ENCODE results near the gene WDCP.
"Not testable (repeated sequence)": the region's sequence is repeated elsewhere in the genome, so short reads cannot be mapped to it uniquely, and the experiment has no call there.

WDCP gene, protein sequence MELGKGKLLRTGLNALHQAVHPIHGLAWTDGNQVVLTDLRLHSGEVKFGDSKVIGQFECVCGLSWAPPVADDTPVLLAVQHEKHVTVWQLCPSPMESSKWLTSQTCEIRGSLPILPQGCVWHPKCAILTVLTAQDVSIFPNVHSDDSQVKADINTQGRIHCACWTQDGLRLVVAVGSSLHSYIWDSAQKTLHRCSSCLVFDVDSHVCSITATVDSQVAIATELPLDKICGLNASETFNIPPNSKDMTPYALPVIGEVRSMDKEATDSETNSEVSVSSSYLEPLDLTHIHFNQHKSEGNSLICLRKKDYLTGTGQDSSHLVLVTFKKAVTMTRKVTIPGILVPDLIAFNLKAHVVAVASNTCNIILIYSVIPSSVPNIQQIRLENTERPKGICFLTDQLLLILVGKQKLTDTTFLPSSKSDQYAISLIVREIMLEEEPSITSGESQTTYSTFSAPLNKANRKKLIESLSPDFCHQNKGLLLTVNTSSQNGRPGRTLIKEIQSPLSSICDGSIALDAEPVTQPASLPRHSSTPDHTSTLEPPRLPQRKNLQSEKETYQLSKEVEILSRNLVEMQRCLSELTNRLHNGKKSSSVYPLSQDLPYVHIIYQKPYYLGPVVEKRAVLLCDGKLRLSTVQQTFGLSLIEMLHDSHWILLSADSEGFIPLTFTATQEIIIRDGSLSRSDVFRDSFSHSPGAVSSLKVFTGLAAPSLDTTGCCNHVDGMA

DNA sequence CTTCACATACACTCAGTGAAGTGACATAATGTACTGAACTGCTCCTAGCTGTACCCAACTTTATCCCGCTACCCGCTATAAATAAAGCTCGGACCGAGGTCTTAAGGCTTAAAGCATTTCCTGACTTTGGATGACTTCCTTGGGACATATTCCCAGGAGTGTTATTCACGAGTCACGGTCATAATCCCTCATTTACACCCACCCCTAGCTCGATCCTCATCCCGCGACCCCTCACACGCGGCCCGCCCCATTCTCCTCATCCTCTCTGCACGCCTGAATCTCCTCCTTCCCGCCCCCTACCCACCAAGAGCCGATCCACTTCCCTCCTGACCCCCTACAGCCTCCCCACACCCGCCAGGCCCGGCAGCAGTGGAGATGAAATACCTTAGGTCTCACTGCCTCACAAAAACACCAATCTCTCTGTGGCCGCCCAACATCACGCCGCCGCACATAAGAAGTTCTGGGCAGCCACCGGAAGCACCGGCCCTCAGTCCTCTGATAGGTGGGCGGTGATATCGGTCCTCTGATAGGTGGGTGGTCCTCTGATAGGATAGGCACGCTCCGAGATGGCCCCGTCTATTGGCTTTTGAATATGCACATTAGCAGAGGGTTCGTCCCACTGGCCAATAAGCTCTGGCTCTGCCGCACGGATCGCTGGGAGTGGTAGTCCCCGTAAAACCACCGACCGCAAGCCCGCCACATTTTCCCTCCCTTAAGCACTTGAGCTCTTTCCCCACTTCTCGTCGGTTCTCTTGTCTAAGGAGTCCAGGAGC is at the start of gene WDCP:
Gene WDCP, minus strand, starts transcription at position 462 of the 773 bp plus-strand sequence. CDS start 7,897 bp downstream, outside the sequence.
- DNase-seq (ENCODE audit: low spot score) = peak; percentile 99

DNA sequence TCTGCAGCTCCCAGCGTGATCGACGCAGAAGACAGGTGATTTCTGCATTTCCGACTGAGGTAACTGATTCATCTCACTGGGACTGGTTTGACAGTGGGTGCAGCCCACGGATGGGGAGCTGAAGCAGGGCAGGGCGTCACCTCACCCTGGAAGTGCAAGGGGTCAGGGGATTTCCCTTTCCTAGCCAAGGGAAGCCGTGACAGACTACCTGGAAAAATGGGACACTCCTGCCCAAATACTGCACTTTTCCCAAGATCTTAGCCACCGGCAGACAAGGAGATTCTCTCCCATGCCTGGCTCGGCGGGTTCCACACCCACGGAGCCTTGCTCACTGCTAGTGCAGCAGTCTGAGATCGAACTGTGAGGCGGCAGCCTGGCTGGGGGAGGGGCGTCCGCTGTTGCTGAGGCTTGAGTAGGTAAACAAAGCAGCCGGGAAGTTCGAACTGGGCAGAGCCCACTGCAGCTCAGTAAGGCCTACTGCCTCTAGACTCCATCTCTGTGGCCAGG is 48.0 kb upstream of the WDCP start:
- not testable (repeated sequence) for DNase-seq (ENCODE audit: low spot score)

DNA sequence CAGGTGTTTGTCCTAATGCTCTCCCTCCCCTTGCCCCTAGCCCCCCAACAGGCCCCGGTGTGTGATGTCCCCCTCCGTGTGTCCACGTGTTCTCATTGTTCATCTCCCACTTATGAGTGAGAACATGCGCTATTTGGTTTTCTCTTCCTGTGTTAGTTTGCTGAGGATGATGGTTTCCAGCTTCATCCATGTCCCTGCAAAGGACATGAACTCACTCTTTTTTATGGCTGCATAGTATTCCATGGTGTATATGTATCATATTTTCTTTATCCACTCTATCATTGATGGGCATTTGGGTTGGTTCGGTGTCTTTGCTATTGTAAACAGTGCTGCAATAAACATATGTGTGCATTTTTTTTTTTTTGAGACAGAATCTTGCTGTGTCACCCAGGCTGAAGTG is 46.1 kb upstream of the WDCP start:
- DNase-seq (ENCODE audit: low spot score) = not testable (repeated sequence)

DNA sequence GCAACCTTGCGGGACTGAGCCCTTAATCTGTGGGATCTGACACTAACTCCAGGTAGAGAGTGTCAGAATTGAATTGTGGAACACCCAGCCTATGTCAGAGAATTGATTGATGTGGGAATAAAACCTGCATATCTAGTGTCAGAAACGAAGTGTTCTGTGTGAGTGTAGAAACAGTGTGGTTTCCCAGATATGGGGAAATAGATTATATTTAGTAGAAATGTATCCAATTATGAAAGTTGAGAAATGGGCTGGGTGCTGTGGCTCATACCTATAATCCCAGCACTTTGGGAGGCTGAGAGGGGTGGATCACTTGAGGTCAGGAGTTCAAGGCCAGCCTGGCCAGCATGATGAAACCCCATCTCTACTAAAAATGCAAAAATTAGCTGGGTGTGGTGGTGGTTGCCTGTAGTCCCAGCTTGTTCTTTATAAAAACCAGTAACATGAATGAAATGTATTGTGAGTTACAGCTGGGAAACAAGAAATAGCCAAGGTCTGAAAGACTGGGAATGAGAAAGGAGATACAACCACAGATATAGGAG is 41.7 kb upstream of the WDCP start:
- no peak for DNase-seq (ENCODE audit: low spot score)

DNA sequence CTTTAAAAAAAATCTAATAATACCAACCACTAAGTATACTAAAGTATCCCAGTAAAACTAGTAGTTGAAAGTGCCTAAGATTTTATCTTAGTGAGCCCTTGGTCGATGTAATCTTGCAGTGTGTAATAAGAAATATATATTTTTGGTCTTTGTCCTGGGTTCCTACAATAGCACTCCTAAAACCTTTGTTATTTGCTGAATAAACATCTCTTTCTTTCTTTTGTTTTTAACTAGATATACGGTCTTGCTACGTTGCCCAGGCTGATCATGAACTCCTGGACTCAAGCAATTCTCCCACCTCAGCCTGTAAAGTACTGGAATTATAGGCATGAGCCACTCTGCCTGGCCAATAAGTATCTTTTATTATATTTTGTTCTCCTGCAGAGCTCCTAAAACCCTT is 39.8 kb upstream of the WDCP start:
- no peak for DNase-seq (ENCODE audit: low spot score)

DNA sequence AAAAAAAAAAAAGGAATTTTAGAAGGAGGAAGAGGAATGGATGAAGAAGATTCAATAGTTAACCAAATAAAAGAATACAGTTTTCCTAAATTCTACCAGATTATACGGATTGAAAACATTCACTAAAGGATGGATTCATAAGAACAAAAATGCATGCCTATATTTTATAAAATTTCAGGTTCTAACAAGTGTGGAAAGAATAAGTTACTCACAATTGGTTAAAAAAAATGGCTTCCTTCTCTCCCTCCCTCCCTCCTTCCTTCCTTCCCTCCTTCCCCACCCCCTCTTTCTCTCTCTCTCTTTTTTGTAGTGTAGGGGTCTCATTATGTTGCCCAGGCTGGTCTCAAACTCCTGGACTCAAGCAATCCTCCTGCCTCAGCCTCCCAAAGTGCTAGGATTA is 39.0 kb upstream of the WDCP start:
- DNase-seq (ENCODE audit: low spot score) = no peak

DNA sequence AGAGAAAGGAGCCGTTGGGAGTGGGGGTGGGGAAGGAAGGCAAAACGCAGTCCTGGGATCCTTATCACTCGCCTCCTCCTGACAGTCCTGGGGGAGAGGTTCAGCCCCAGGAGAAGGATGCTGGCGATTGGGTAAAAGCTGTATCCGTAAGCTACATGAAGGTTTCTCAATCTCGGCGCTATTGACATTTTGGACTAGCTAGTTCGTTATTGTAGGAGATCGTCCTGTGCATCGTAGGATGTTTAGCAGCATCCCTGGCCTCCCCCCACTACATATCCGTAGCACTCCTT is 38.0 kb upstream of the WDCP start:
- no peak for DNase-seq (ENCODE audit: low spot score)

DNA sequence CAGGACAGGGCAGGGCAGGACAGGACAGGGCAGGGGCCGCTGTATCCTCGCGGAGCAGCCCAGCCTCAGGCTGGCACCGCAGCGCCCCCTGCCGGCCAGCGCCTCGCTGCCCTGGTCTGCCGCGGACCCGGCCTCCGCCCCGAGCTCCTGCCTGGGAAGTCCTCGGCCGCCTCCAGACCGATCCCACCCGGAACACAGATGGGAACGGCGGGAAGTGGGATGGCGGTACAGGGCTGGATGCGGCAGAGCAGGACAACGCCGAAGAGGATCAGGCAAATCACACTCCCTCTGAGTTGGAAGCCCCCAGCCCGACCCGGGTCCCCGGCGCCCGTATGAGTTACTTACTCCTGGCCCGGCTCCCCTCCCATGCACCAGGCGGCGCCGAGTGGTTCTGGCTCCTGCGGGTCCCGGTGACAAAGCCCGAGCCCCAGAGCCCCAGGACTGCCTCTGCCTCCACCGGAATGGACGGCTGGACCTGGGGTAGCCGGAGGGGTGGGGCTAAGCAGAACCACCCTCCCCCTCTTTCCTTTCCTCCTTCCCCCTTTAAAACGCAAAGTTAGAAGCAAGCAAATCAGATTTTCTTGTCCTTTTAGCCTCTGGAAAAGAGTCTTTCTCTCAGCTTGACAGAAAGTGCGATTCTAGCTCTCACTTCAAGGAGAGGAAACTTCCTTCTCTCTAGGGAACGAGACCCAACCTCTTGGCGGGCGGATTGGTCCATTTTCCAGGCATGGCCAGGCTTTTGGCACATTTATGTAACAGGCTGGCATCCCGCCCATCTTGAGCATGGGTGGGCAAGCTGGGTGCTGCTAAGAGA is 37.4 kb upstream of the WDCP start, which contains the start of gene TP53I3:
Gene TP53I3, minus strand, starts transcription at position 449 of the 814 bp plus-strand sequence. CDS start 508 bp downstream, outside the sequence.
- peak; percentile 81 for DNase-seq (ENCODE audit: low spot score)

DNA sequence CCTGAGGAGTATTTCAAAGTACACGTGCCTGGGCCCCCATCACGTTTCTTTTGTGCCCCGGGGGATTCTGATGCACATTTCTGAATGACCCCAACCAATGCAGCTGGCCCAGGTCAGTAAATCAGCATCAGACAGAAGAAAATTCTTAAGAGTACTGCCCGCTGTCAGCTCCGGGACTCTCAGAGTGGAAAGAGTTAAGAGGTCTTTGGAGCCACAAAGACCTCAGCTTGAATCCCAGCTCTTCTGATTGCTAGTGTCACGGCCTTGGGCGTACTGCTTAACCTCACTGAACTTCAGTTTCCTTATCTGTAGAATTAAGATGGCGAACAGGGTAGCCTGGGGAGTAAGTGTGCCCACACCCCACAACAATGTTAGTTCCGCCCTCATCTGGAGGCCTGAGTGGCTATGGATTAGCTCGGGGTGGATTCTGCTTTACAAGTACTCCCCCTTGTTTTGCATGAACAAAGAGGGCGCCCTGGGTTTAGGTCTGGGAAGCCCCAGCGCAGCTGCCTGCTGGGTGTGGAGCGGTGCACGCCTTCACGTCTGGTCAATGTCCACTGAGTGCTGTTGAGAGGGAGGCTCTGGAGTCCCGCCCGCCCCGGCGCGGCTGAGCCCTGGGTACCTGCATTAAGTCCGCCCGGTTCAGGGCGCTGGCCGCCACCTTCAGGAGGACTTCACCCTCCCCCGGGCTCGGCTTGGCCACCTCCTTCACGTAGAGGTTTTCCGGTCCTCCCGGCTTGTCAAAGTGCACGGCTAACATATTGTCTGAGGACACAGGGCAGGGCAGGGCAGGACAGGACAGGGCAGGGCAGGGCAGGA is 36.6 kb upstream of the WDCP start:
- DNase-seq (ENCODE audit: low spot score) = peak; percentile 94

DNA sequence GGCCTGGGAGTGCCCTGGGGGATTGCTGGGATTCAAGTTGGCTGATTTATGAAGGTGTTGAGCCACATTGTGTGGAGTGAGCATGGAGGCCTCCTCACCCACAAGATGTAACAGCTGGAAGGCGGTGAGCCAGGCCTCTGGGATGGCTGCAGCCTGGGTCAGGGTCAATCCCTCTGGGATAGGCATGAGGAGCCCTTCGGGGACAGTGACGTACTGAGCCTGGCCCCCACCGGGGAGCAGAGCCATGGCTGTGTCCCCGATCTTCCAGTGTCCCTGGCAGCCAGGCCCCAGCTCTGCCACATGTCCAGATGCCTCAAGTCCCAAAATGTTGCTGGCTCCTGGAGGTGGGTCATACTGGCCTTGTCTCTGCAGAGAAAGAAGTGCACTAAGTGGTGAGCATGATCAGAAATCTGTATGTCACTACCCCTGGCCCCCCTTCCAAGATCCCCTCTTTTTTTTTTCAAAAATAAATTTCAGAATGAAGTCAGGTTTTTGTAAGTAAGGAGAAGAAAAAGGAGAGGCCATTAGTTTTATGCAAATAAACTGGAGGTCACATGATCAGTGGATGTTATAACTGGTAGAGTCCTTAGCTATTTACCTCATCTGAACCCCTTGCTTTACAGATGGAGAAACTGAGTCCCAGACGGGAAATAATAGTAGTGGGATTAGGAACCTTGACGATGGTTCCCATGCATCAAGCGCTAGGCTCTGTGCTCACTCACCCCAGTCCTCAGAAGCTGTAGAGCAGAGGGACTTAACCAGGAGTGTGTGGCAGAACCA is 35.8 kb upstream of the WDCP start:
- DNase-seq (ENCODE audit: low spot score) = no peak

DNA sequence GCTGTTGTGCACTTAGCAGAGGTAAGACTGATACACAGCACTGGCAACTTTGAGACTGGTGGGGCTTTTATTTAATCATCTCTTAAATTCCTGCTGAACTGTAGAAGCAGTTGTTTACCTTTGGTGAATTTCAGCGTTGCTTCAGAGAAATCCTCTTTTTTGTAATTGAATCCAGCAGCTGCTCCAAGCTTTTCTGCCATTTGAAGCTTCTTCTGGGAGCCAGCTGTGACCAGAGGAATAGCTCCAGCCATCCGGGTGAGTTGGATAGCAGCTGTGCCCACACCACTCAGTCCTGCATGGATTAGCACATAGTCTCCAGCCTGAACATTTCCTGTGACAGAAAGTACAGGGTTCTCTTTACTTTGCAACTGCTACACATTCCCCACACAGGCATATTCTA is 33.5 kb upstream of the WDCP start:
- no peak for DNase-seq (ENCODE audit: low spot score)

DNA sequence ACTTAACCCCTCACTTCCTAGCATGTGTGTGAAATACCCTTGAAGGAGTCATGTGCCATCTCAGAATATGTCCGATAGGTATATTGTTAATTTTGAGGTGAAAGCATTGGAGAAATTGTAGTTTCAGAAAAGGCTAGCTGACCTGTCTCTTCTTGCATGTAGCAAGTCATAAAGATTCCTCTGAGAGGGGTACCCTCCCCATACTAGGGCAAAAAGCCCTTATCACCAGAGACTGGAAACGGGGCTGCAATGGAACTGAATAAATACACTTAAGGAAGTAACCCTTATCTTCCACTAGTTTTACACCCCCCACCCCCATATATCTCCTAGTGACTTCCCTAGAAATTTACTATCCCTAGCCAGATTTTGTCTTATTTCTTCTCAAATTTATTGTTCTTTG is 30.7 kb upstream of the WDCP start:
- DNase-seq (ENCODE audit: low spot score) = no peak

DNA sequence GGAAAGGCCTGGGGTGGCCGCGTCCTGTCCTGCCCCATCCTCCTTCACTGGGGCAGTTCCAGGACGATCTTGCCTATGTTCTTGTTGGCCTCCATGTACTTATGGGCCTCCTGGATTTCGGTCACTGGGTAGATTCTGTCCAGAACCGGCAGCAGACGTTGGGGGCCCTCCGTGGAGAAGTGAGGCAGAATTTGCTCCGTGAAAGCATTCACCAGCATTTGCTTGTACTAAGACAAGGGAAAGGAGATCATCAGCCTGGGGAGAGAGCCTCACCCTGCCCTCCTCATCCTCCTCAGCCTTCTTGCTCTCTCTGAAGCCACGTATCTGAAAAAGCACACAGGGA is 30.3 kb upstream of the WDCP start:
- DNase-seq (ENCODE audit: low spot score) = no peak

DNA sequence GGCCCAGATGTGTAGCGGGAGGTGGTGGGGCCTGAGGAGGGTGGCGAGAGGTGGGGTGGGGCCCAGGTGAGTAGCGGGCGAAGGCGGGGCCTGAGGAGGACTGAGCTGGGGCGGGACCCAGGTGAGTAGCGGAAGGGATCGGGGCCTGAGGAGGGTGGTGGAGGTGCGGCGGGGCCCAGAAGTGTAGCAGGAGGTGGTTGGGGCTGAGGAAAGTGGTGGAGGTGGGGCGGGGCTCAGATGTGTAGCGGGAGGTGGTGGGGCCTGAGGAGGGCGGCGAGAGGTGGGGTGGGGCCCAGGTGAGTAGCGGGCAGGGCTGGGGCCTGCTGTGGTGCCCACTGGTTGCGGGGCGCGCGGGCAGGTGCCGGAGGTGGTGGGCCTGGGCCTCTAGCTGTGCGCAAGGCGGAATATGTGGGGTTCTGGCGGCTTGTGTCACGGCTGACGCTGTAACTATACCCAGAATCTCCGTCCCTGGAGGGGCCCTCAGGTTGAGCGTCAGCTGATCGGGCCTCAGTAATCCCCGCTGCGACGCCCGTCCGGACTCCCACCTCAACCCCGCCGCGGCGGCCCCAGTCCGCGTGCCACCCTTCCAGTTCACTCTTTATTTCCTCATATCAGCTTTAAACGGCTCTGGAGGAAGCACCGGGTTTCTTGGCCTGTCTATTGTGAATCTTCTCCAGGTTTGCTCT is 29.8 kb upstream of the WDCP start:
- DNase-seq (ENCODE audit: low spot score) = peak; percentile 30

DNA sequence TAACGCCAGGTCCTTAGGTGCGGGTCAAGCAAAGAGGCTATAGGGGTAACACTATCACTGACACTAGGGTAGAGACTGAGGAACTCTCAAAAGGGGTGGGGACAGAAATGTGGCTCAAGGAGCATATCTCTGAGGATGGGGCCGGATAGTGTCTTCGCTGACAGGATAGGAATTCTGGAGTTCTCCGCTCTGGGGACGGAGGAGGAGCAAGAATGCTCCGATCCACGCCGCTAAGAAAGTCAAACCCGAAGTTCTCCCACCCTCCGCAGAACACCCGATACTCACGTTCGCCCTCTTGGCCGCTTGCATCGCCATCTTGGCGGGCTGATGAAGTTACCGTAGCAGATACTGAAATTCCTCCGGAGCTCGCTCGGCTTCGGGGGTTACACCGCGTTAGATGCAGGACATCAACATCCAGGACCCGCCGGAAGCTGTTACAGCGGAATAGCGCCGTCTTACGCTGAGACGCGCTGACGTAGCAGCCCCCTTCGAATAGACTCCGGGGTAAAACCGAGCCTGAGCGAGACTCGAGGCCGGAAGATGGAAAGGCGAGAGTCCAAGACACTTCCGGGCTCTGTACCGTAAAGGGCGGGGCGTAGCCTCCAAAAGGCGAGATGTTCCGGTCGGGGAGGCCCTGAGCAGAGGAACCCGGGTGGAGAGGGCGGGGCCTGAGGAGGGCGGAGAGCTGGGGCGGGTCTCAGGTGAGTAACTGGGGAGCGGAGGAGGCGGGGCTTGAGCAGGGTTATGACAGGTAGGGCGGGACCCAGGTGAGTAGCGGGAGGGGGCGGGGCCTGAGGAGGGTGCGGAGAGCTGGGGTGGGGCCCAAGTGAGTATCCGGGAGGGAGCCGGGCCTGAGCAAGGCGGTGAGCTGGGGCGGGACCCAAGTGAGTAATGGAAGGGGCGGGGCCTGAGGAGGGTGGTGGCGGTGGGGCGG is 29.0 kb upstream of the WDCP start, which contains the start of gene SF3B6:
Gene SF3B6, minus strand, starts transcription at position 412 of the 934 bp plus-strand sequence. Its CDS starts 97 bp downstream, at position 315.
- DNase-seq (ENCODE audit: low spot score) = peak; percentile 100

DNA sequence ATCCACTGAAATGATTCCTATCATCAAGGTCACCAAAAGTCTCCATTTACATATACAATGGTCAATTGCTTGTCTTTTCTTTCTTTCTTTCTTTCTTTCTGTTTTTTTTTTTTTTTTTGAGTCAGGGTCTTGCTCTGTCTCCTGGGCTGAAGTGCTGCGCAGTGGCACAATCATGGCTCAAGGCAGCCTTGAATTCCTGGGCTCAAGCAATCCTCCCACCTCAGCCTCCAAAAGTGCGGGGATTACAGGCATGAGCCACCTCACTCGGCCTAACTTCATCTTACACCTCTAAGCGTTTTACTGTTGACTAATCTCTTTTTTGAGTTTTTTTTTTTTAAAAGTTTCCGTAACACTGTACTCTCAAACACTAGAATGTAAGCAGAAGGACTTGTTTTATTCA is 28.1 kb upstream of the WDCP start:
- DNase-seq (ENCODE audit: low spot score) = no peak

DNA sequence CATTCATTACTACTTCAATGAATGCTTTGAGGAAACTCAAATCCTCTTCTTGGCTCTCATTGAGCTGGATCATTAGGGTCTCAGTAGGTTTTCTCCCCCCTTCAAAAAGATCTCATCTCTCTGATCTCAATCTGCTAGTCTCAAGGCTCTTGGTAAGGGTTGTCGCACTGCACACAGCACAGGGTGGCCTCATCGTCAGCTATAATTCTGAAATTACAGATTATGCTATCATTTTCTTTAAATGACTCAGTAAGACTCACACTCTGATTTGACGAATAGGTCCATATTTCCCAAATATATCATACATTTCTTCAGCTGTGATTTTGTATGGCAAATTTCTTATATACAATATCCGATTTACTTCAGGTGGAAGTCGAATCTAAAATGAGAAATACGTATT is 26.6 kb upstream of the WDCP start:
- no peak for DNase-seq (ENCODE audit: low spot score)

DNA sequence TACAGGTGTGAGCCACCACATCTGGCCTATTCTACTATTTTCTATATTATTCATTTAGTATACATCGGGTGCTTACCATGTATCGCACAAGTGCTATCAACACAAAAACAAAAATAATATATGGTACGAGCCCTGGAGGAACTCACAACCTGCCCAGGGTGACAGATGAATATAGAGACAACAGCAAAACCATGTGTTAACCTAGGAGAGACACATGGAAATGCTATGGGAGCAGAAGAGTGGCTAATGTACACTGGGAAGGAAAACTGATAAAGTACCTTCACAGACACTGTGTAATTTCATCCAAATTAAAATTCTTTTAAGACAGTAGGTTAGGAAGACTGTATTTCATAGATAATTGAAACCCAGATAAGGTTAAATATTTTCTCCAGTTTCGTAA is 25.1 kb upstream of the WDCP start:
- DNase-seq (ENCODE audit: low spot score) = no peak

Measured in NAMALWA (cell line).